Measurements from ENCODE around the gene EPO. TPM values are rescaled to one million over a fixed set of nuclear protein-coding genes. Genes with fewer than 3 reads are reported as not detected.
A peak's percentile ranks its signal among the peaks of the same experiment; 100 is the strongest.
"Not testable (repeated sequence)": the region's sequence is repeated elsewhere in the genome, so short reads cannot be mapped to it uniquely, and the experiment has no call there.

EPO gene
- total and polyA plus RNA-seq, 9 donors: 0.07 to 0.40 (median 0.18) TPM; not detected in 4

DNA sequence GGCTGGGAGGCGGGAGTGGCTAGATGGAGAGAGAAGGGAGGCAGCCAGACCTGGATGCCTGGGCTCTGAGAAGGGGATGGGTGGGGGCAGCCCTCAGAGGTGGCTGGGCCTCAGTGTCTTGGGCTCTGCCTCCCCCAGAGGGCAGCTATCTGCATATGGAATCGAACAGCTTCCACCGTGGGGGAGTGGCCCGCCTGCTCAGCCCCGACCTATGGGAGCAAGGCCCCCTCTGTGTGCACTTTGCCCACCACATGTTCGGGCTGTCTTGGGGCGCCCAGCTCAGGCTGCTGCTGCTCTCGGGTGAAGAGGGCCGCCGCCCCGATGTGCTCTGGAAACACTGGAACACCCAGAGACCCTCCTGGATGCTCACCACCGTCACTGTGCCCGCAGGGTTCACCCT lies 16.4 kb downstream of the EPO start:
- H3K27me3 ChIP-seq (ENCODE audit: control insufficient read depth, insufficient read depth, low read length): peaks cover 4% of the 10 kb centered on the region
- H3K4me3 ChIP-seq (ENCODE audit: low read length): no peak overlapping the region
- no peaks in the 10 kb centered on the region for H3K4me1 ChIP-seq (ENCODE audit: control insufficient read depth, insufficient read depth, low read length)
- H3K36me3 ChIP-seq (ENCODE audit: control insufficient read depth, insufficient read depth, low read length): no peaks in the 10 kb centered on the region
- 68% methylated on average over 12 of the region's 13 CpGs for WGBS (ENCODE audit: insufficient coverage)
- no peak overlapping the region for H3K27ac ChIP-seq (ENCODE audit: low read length)
- no peak for DNase-seq
- no peaks in the 10 kb centered on the region for H3K9me3 ChIP-seq (replicated peaks; ENCODE audit: control insufficient read depth, low read depth, low read length)

DNA sequence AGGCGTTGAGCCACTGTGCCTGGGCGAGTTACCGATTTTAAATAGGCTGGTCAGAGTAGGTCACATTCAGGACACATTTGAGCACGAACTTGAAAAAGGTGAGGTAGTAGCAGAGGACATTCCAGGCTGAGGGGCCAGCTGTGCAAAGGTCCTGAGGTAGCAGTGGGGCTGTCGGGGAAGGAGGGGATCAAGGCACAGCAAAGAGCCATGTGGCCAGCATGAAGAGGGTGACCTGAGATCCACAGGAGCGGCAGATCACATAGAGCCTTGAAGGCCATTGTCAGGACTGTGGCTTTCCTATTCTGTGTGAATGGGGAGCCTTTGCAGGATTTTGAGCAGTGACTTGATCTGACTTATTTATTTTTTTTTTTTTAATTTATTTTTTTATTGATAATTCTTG lies 19.7 kb downstream of the EPO start:
- 95% methylated on average over 5 of the region's 6 CpGs for WGBS (ENCODE audit: insufficient coverage)
- Histone ChIP-seq H3K27ac (ENCODE audit: low read length) (no peak overlapping the region), H3K4me3 (ENCODE audit: low read length) (no peak overlapping the region), H3K36me3 (ENCODE audit: control insufficient read depth, insufficient read depth, low read length) (no peaks in the 10 kb centered on the region), H3K27me3 (ENCODE audit: control insufficient read depth, insufficient read depth, low read length) (no peaks in the 10 kb centered on the region), H3K9me3 (replicated peaks; ENCODE audit: control insufficient read depth, low read depth, low read length) (no peaks in the 10 kb centered on the region), H3K4me1 (ENCODE audit: control insufficient read depth, insufficient read depth, low read length) (no peaks in the 10 kb centered on the region)
- DNase-seq: no peak

GRCh38 chr7:100744605-100745004 lies 24.3 kb downstream of the EPO start:
- no peak for DNase-seq
- no peaks in the 10 kb centered on the region for H3K4me1 ChIP-seq (ENCODE audit: control insufficient read depth, insufficient read depth, low read length)
- 79% methylated on average over 11 of the region's 14 CpGs for WGBS (ENCODE audit: insufficient coverage)
- H3K27me3 ChIP-seq (ENCODE audit: control insufficient read depth, insufficient read depth, low read length): peaks cover 6% of the 10 kb centered on the region
- no peak overlapping the region for H3K4me3 ChIP-seq (ENCODE audit: low read length)
- no peaks in the 10 kb centered on the region for H3K36me3 ChIP-seq (ENCODE audit: control insufficient read depth, insufficient read depth, low read length)
- H3K9me3 ChIP-seq (replicated peaks; ENCODE audit: control insufficient read depth, low read depth, low read length): no peaks in the 10 kb centered on the region
- no peak overlapping the region for H3K27ac ChIP-seq (ENCODE audit: low read length)

DNA sequence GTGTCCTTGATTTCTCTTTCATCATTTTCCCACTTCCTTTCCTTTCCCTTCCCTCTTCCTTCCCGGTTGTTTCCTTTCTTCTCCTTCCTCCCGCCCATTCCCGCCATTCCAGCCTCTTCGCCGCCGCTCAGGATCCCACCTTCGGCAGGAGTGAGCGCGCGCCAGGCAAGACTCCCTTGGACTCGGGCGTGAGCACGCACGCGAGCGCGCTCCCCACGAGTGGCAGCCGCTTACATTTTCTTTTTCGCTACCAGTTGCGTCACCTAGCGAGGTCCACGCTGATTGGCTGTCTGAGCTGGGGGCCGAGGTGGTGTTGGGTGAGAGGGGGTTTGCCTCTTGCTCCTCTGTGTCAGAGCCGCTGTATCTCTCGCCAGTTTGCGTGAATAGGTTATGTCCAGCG lies 24.9 kb downstream of the EPO start:
- Histone ChIP-seq H3K4me1 (ENCODE audit: control insufficient read depth, insufficient read depth, low read length) (no peaks in the 10 kb centered on the region), H3K36me3 (ENCODE audit: control insufficient read depth, insufficient read depth, low read length) (no peaks in the 10 kb centered on the region), H3K9me3 (replicated peaks; ENCODE audit: control insufficient read depth, low read depth, low read length) (no peaks in the 10 kb centered on the region), H3K27ac (ENCODE audit: low read length) (no peak overlapping the region), H3K4me3 (ENCODE audit: low read length) (peak overlapping the region; percentile 42), H3K27me3 (ENCODE audit: control insufficient read depth, insufficient read depth, low read length) (peaks cover 6% of the 10 kb centered on the region)
- WGBS (ENCODE audit: insufficient coverage): 50% methylated on average over 26 of the region's 28 CpGs
- peak; percentile 80 for DNase-seq

- Histone ChIP-seq H3K27me3 (ENCODE audit: control insufficient read depth, insufficient read depth, low read length) (peaks cover 22% of the 10 kb centered on the region), H3K27ac (ENCODE audit: low read length) (no peak overlapping the region), H3K4me3 (ENCODE audit: low read length) (no peak overlapping the region), H3K9me3 (replicated peaks; ENCODE audit: control insufficient read depth, low read depth, low read length) (no peaks in the 10 kb centered on the region), H3K36me3 (ENCODE audit: control insufficient read depth, insufficient read depth, low read length) (no peaks in the 10 kb centered on the region), H3K4me1 (ENCODE audit: control insufficient read depth, insufficient read depth, low read length) (no peaks in the 10 kb centered on the region)
- DNase-seq: no peak
- WGBS (ENCODE audit: insufficient coverage): 75% methylated on average over 3 of the region's 5 CpGs
Observed at GRCh38 chr7:100752994-100753393, 32.7 kb downstream of the EPO start.

- no peaks in the 10 kb centered on the region for H3K4me1 ChIP-seq (ENCODE audit: control insufficient read depth, insufficient read depth, low read length)
- H3K27ac ChIP-seq (ENCODE audit: low read length): no peak overlapping the region
- no peaks in the 10 kb centered on the region for H3K9me3 ChIP-seq (replicated peaks; ENCODE audit: control insufficient read depth, low read depth, low read length)
- H3K36me3 ChIP-seq (ENCODE audit: control insufficient read depth, insufficient read depth, low read length): no peaks in the 10 kb centered on the region
- WGBS (ENCODE audit: insufficient coverage): 80% methylated on average over 1 of the region's 3 CpGs
- no peak overlapping the region for H3K4me3 ChIP-seq (ENCODE audit: low read length)
- DNase-seq: peak; percentile 43
- H3K27me3 ChIP-seq (ENCODE audit: control insufficient read depth, insufficient read depth, low read length): peaks cover 22% of the 10 kb centered on the region
Observed at GRCh38 chr7:100753750-100754149, 33.5 kb downstream of the EPO start.

GRCh38 chr7:100759357-100760171 lies 39.3 kb downstream of the EPO start:
- no peaks in the 10 kb centered on the region for H3K27me3 ChIP-seq (ENCODE audit: control insufficient read depth, insufficient read depth, low read length)
- H3K36me3 ChIP-seq (ENCODE audit: control insufficient read depth, insufficient read depth, low read length): no peaks in the 10 kb centered on the region
- no peak for DNase-seq
- H3K27ac ChIP-seq (ENCODE audit: low read length): no peak overlapping the region
- H3K9me3 ChIP-seq (replicated peaks; ENCODE audit: control insufficient read depth, low read depth, low read length): no peaks in the 10 kb centered on the region
- H3K4me3 ChIP-seq (ENCODE audit: low read length): no peak overlapping the region
- 73% methylated on average over 13 of the region's 19 CpGs for WGBS (ENCODE audit: insufficient coverage)
- H3K4me1 ChIP-seq (ENCODE audit: control insufficient read depth, insufficient read depth, low read length): peaks cover 2% of the 10 kb centered on the region

GRCh38 chr7:100762841-100763240 lies 42.6 kb downstream of the EPO start:
- H3K9me3 ChIP-seq (replicated peaks; ENCODE audit: control insufficient read depth, low read depth, low read length); H3K27ac ChIP-seq (ENCODE audit: low read length); H3K4me3 ChIP-seq (ENCODE audit: low read length); H3K27me3 ChIP-seq (ENCODE audit: control insufficient read depth, insufficient read depth, low read length); H3K4me1 ChIP-seq (ENCODE audit: control insufficient read depth, insufficient read depth, low read length); H3K36me3 ChIP-seq (ENCODE audit: control insufficient read depth, insufficient read depth, low read length); DNase-seq: not testable (repeated sequence)
- WGBS (ENCODE audit: insufficient coverage): 94% methylated on average over 2 of the region's 5 CpGs

GRCh38 chr7:100763556-100764140 lies 43.4 kb downstream of the EPO start:
- Histone ChIP-seq H3K36me3 (ENCODE audit: control insufficient read depth, insufficient read depth, low read length) (no peaks in the 10 kb centered on the region), H3K9me3 (replicated peaks; ENCODE audit: control insufficient read depth, low read depth, low read length) (no peaks in the 10 kb centered on the region), H3K27me3 (ENCODE audit: control insufficient read depth, insufficient read depth, low read length) (peaks cover 5% of the 10 kb centered on the region), H3K4me1 (ENCODE audit: control insufficient read depth, insufficient read depth, low read length) (peaks cover 2% of the 10 kb centered on the region), H3K4me3 (ENCODE audit: low read length) (no peak overlapping the region), H3K27ac (ENCODE audit: low read length) (no peak overlapping the region)
- WGBS (ENCODE audit: insufficient coverage): 40% methylated on average over 12 of the region's 14 CpGs
- no peak for DNase-seq

GRCh38 chr7:100764841-100765240 lies 44.6 kb downstream of the EPO start:
- peaks cover 5% of the 10 kb centered on the region for H3K27me3 ChIP-seq (ENCODE audit: control insufficient read depth, insufficient read depth, low read length)
- no peak for DNase-seq

More at GRCh38 chr7:100764841-100765240, 44.6 kb downstream of the EPO start:
- Histone ChIP-seq H3K4me1 (ENCODE audit: control insufficient read depth, insufficient read depth, low read length) (peaks cover 2% of the 10 kb centered on the region), H3K27ac (ENCODE audit: low read length) (no peak overlapping the region), H3K36me3 (ENCODE audit: control insufficient read depth, insufficient read depth, low read length) (no peaks in the 10 kb centered on the region), H3K4me3 (ENCODE audit: low read length) (no peak overlapping the region), H3K9me3 (replicated peaks; ENCODE audit: control insufficient read depth, low read depth, low read length) (no peaks in the 10 kb centered on the region)
- WGBS (ENCODE audit: insufficient coverage): 51% methylated on average over 10 of the region's 10 CpGs

Data from muscle of leg (tissue), 11 donors.